IMR-90 (cell line): ENCODE results near the gene RENBP. TPM values are rescaled to one million over a fixed set of nuclear protein-coding genes. Genes with fewer than 3 reads are reported as not detected.

Source experiments
- ATAC-seq: fragments of 200-7000 bp; cut with Tn5 transposase; 2 replicates; pipeline ENCODE4 v1.9.1; 2020; ENCODE audit warnings: low read depth, mild to moderate bottlenecking, moderate library complexity
- BruUV-seq: library from RNA; stranded (reverse); fragments of 400-500 nt; replicated peaks from 2 replicates; lab custom pipeline; 2021; lab: Mats Ljungman, UMichigan
- CTCF ChIA-PET: fragments of 300-600 bp; formaldehyde crosslinking; extraction: SDS; loops from one replicate; lab custom pipeline; 2021; ENCODE audit warnings: antibody characterized with exemption; lab: Yijun Ruan, JAX
- POLR2A ChIA-PET: fragments of 300-600 bp; sonication (Branson Sonifier 250); formaldehyde crosslinking; loops from one replicate; lab custom pipeline; 2022; ENCODE audit warnings: antibody characterized with exemption; ENCODE audit not compliant: unreplicated experiment; lab: Charles Lee
- DNase-seq: peaks from one replicate; pipeline ENCODE4 v3.0.0; 2013
- H2AFZ ChIP-seq: replicated peaks from 2 replicates; pipeline ENCODE3; 2013; ENCODE audit warnings: low read length, mild to moderate bottlenecking; ENCODE audit not compliant: poor library complexity
- H2AK5ac ChIP-seq: 2 replicates; pipeline ENCODE4 v1.6.1; 2013; ENCODE audit warnings: low read depth, low read length, inconsistent platforms
- H2AK9ac ChIP-seq: replicated peaks from 2 replicates; pipeline ENCODE3; 2013; ENCODE audit warnings: mild to moderate bottlenecking, low read depth, low read length, moderate library complexity; ENCODE audit not compliant: poor library complexity
- H2BK120ac ChIP-seq: 2 replicates; pipeline ENCODE4 v1.6.1; 2013; ENCODE audit warnings: low read depth, low read length, inconsistent platforms
- H2BK15ac ChIP-seq: 3 replicates; pipeline ENCODE4 v1.6.1; 2013; ENCODE audit warnings: low read depth, low read length, inconsistent platforms
- H2BK20ac ChIP-seq: 2 replicates; pipeline ENCODE4 v1.6.1; 2013; ENCODE audit warnings: low read depth, mild to moderate bottlenecking, inconsistent platforms, low read length, moderate library complexity
- H2BK5ac ChIP-seq: 2 replicates; pipeline ENCODE4 v1.6.1; 2013; ENCODE audit warnings: mild to moderate bottlenecking, low read depth, low read length, inconsistent platforms; ENCODE audit not compliant: poor library complexity, severe bottlenecking
- H3K14ac ChIP-seq: replicated peaks from 2 replicates; pipeline ENCODE4 v1.6.1; 2013; ENCODE audit warnings: low read depth, low read length, inconsistent platforms
- H3K18ac ChIP-seq: 2 replicates; pipeline ENCODE4 v1.6.1; 2013; ENCODE audit warnings: low read depth, low read length, control low read depth
- H3K23ac ChIP-seq: 2 replicates; pipeline ENCODE4 v1.6.1; 2013; ENCODE audit warnings: low read depth, low read length, inconsistent platforms
- H3K27ac ChIP-seq: 2 replicates; pipeline ENCODE4 v1.5.1; 2013; ENCODE audit warnings: mild to moderate bottlenecking, control low read depth, low read length; ENCODE audit not compliant: insufficient read depth
- H3K27me3 ChIP-seq: 2 replicates; pipeline ENCODE4 v1.6.1; 2013; ENCODE audit warnings: low read length; ENCODE audit not compliant: control insufficient read depth, insufficient read depth
- H3K36me3 ChIP-seq: 2 replicates; pipeline ENCODE4 v1.6.1; 2013; ENCODE audit warnings: low read length, mixed read lengths; ENCODE audit not compliant: control insufficient read depth, insufficient read depth
- H3K4ac ChIP-seq: 2 replicates; pipeline ENCODE4 v1.6.1; 2013; ENCODE audit warnings: low read depth, low read length, inconsistent platforms
- H3K4me1 ChIP-seq: 2 replicates; pipeline ENCODE4 v1.6.1; 2013; ENCODE audit warnings: low read length, mixed read lengths; ENCODE audit not compliant: control insufficient read depth, insufficient read depth
- H3K4me2 ChIP-seq: 2 replicates; pipeline ENCODE4 v1.6.1; 2013; ENCODE audit warnings: low read depth, mild to moderate bottlenecking, control low read depth, low read length, moderate library complexity
- H3K4me3 ChIP-seq: 2 replicates; pipeline ENCODE4 v1.5.1; 2013; ENCODE audit warnings: low read depth, mild to moderate bottlenecking, control low read depth, low read length, moderate library complexity; ENCODE audit not compliant: insufficient read depth
- H3K56ac ChIP-seq: 2 replicates; pipeline ENCODE4 v1.6.1; 2013; ENCODE audit warnings: low read length, inconsistent platforms; ENCODE audit not compliant: insufficient read depth; ENCODE audit errors: extremely low read depth
- H3K79me1 ChIP-seq, 2 experiments: 2 replicates each; pipeline ENCODE4 v1.6.1; 2013; ENCODE audit warnings: low read length in 2 of 2, inconsistent platforms in 1 of 2, low read depth in 1 of 2
- H3K9ac ChIP-seq: 2 replicates; pipeline ENCODE4 v1.6.1; 2013; ENCODE audit warnings: low read depth, low read length, control low read depth
- H3K9me1 ChIP-seq: 2 replicates; pipeline ENCODE4 v1.6.1; 2013; ENCODE audit warnings: low read length, inconsistent platforms; ENCODE audit not compliant: insufficient read depth
- H3K9me3 ChIP-seq: 2 replicates; pipeline ENCODE4 v1.6.1; 2013; ENCODE audit warnings: low read length; ENCODE audit not compliant: control insufficient read depth, insufficient read depth
- H4K20me1 ChIP-seq: 2 replicates; pipeline ENCODE4 v1.6.1; 2013; ENCODE audit warnings: low read length, inconsistent platforms; ENCODE audit not compliant: insufficient read depth
- H4K5ac ChIP-seq: 2 replicates; pipeline ENCODE4 v1.6.1; 2013; ENCODE audit warnings: mild to moderate bottlenecking, low read depth, low read length, control low read depth
- H4K8ac ChIP-seq, 2 experiments: 2 replicates each; pipeline ENCODE4 v1.6.1; 2013; ENCODE audit warnings: low read depth in 2 of 2, low read length in 2 of 2, control low read depth in 1 of 2, inconsistent platforms in 1 of 2
- H4K91ac ChIP-seq: 2 replicates; pipeline ENCODE4 v1.6.1; 2013; ENCODE audit warnings: low read depth, low read length, inconsistent platforms; ENCODE audit not compliant: insufficient read depth
- BHLHE40 ChIP-seq: fragments of 150-350 bp; IDR thresholded peaks from 2 replicates; pipeline ENCODE4 v1.6.1; 2016; ENCODE audit warnings: mild to moderate bottlenecking, low read depth, low read length
- CHD1 ChIP-seq: IDR thresholded peaks from 2 replicates; pipeline ENCODE4 v1.6.1; 2012; ENCODE audit warnings: low read depth, low read length, improper control_type of control experiment
- CTCF ChIP-seq: conservative IDR thresholded peaks from 2 replicates; pipeline ENCODE4 v1.5.1; 2012; ENCODE audit warnings: mild to moderate bottlenecking, low read depth, low read length, improper control_type of control experiment
- ELK1 ChIP-seq: fragments of 150-350 bp; IDR thresholded peaks from 2 replicates; pipeline ENCODE4 v1.6.1; 2016; ENCODE audit warnings: low read depth, mild to moderate bottlenecking, low read length, moderate library complexity, borderline replicate concordance
- FOS ChIP-seq: fragments of 150-350 bp; IDR thresholded peaks from 2 replicates; pipeline ENCODE4 v1.6.1; 2016; ENCODE audit warnings: low read depth, low read length
- MAFK ChIP-seq: IDR thresholded peaks from 2 replicates; pipeline ENCODE4 v1.6.1; 2012; ENCODE audit warnings: low read depth, low read length, improper control_type of control experiment
- MAZ ChIP-seq: IDR thresholded peaks from 2 replicates; pipeline ENCODE4 v1.6.1; 2012; ENCODE audit warnings: low read depth, mild to moderate bottlenecking, low read length, improper control_type of control experiment, moderate library complexity, borderline replicate concordance
- MXI1 ChIP-seq: IDR thresholded peaks from 2 replicates; pipeline ENCODE4 v1.6.1; 2012; ENCODE audit warnings: low read depth, mild to moderate bottlenecking, low read length, moderate library complexity, borderline replicate concordance
- NFE2L2 ChIP-seq: fragments of 150-350 bp; IDR thresholded peaks from 2 replicates; pipeline ENCODE4 v1.6.1; 2016; ENCODE audit warnings: low read depth, mild to moderate bottlenecking, low read length
- POLR2A ChIP-seq: IDR thresholded peaks from 2 replicates; pipeline ENCODE4 v1.6.1; 2012; ENCODE audit warnings: mild to moderate bottlenecking, low read depth, low read length
- RAD21 ChIP-seq: IDR thresholded peaks from 2 replicates; pipeline ENCODE4 v1.6.1; 2012; ENCODE audit warnings: low read length, improper control_type of control experiment
- RFX5 ChIP-seq: IDR thresholded peaks from 2 replicates; pipeline ENCODE4 v1.8.0; 2012; ENCODE audit warnings: low read depth, mild to moderate bottlenecking, low read length, moderate library complexity
- SMC3 ChIP-seq: fragments of 150-350 bp; IDR thresholded peaks from 2 replicates; pipeline ENCODE4 v1.6.1; 2016; ENCODE audit warnings: low read depth, mild to moderate bottlenecking, antibody characterized with exemption, low read length, moderate library complexity
- USF2 ChIP-seq: fragments of 150-350 bp; IDR thresholded peaks from 2 replicates; pipeline ENCODE4 v1.6.1; 2017; ENCODE audit warnings: mild to moderate bottlenecking, antibody characterized with exemption, low read length, low read depth
- WGBS, 2 experiments: methylation state at CpG; one replicate each; pipeline versions ENCODE4 v1.1.5 to v1.1.7; 2013; ENCODE audit warnings: missing lambda C conversion rate in 2 of 2; ENCODE audit not compliant: insufficient read length in 1 of 2; ENCODE audit errors: extremely low coverage in 2 of 2; 5-methylcytosine and 5-hydroxymethylcytosine counted together
- dilution Hi-C: fragments of 300-500 bp; cut with HindIII; formaldehyde crosslinking; loops from one replicate; pipeline ENCODE4 v1.14.3; 2018; ENCODE audit warnings: low sequenced_read_pairs; ENCODE audit not compliant: unreplicated experiment
- in situ Hi-C: fragments of 300-500 bp; cut with MboI; formaldehyde crosslinking; loops from 3 replicates; pipeline ENCODE4 v1.14.3; 2019; ENCODE audit warnings: low sequenced_read_pairs, inconsistent platforms, mixed read lengths
- intact Hi-C: fragments of 100-400 bp; cut with micrococcal nuclease; formaldehyde crosslinking; loops from 2 replicates; pipeline ENCODE4 v1.10.0; 2022
- polyA plus RNA-seq, 3 experiments: library from polyadenylated mRNA; depleted of rRNA; stranded (reverse); fragments of >200 nt; gene quantifications; 2 replicates each; pipeline ENCODE4 v1.2.3, GENCODE V29; 2012; ENCODE audit warnings: low replicate concordance in 1 of 3
- total RNA-seq: library from RNA; depleted of rRNA; stranded (reverse); fragments of >200 nt; gene quantifications from 2 replicates; pipeline ENCODE4 v1.2.3, GENCODE V29; 2012

RENBP gene
- total and polyA plus RNA-seq, 2 of the 4 experiments (the other 2 are of a cell fraction) = 0.15 to 0.18 TPM

GRCh38 chrX:153961292-153961691, 16.8 kb upstream of the RENBP start:
- CTCF ChIA-PET = no interaction called here
- Histone ChIP-seq H3K9me3 (no peaks in the 10 kb centered on the region), H3K18ac (no peak overlapping the region), H2AK5ac (no peak overlapping the region), H3K4me2 (no peak overlapping the region), H3K56ac (no peak overlapping the region), H2BK20ac (no peak overlapping the region), H3K14ac (no peak overlapping the region), H2BK120ac (no peak overlapping the region), H3K9ac (no peak overlapping the region), H3K23ac (no peak overlapping the region), H2AFZ (no peak overlapping the region), H3K4me1 (peaks cover 2% of the 10 kb centered on the region; the same call in 1 of the 2 replicates), H3K79me1 (peaks cover 5 to 9% of the 10 kb centered on the region in 2 experiments), H2BK5ac (no peak overlapping the region), H2AK9ac (no peak overlapping the region), H4K20me1 (peaks cover 37% of the 10 kb centered on the region), H4K5ac (no peak overlapping the region), H3K27me3 (no peaks in the 10 kb centered on the region), H4K91ac (no peak overlapping the region), H4K8ac (no peak overlapping the region), H2BK15ac (no peak overlapping the region), H3K4me3 (no peak overlapping the region), H3K27ac (no peak overlapping the region), H3K36me3 (peaks cover 69% of the 10 kb centered on the region), H3K9me1 (no peaks in the 10 kb centered on the region), H3K4ac (no peak overlapping the region)
- no TSS peak for BruUV-seq
- TF ChIP-seq SMC3 = no peak
- TF ChIP-seq RFX5 = no peak
- TF ChIP-seq CTCF = no peak
- TF ChIP-seq MAFK = no peak
- TF ChIP-seq BHLHE40 = no peak
- TF ChIP-seq FOS = no peak
- TF ChIP-seq MAZ = no peak
- no peak for TF ChIP-seq USF2
- no peak for TF ChIP-seq MXI1
- TF ChIP-seq POLR2A = no peak
- no peak for TF ChIP-seq CHD1
- no peak for TF ChIP-seq RAD21
- TF ChIP-seq NFE2L2 = no peak
- TF ChIP-seq ELK1 = no peak
- no CpG with 5 or more reads among the region's 11 CpGs for WGBS, 2 experiments
- POLR2A ChIA-PET = no interaction called here
- dilution Hi-C loops (no loop called here), intact Hi-C loops (no loop called here), in situ Hi-C loops (loop anchor here (10.0 kb wide), 1 partner anchor 196 kb away; the partner anchor contains the start of gene PLXNB3)
- no peak for ATAC-seq
- no peak for DNase-seq
